Limb (tissue), 2 donors: ENCODE measurements around the gene SLC4A1AP.
A peak's percentile ranks its signal among the peaks of the same experiment; 100 is the strongest.
"Not testable (repeated sequence)": the region's sequence is repeated elsewhere in the genome, so short reads cannot be mapped to it uniquely, and the experiment has no call there.

Experiments used
- DNase-seq, 2 donors: peaks; one replicate each; pipeline ENCODE4 v3.0.0-alpha.2; 2016; ENCODE audit errors: extremely low spot score in 2 of 2

The SLC4A1AP gene

GRCh38 chr2:27651056-27651455, 12.6 kb upstream of the SLC4A1AP start:
- no peak for DNase-seq

GRCh38 chr2:27652341-27652740, 11.3 kb upstream of the SLC4A1AP start:
- no peak for DNase-seq

GRCh38 chr2:27652790-27653189, 10.9 kb upstream of the SLC4A1AP start:
- no peak for DNase-seq

DNA sequence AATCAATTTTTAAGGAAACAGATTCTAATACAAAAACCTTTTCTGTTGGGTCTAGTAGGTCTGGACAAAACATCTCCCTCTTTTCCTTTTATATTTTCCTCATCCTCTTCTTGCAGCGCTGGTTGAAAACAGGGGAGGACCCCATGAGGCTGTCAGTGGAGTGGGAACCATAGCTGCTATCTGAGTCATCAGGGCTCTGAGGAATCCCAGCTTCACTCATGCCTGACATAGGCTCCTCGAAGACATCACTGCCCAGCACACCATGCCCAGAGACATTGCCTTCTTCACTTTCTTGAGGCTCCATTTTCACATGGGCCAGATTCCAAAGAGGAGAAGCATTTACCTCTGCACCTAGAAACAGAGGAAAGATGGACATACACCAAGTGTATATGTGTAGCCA, 10.3 kb upstream of the SLC4A1AP start:
- no peak for DNase-seq

- no peak for DNase-seq
These were observed 8.3 kb upstream of the SLC4A1AP start for GRCh38 chr2:27655155-27655951.

- DNase-seq, result no peak
These were observed 2.3 kb upstream of the SLC4A1AP start for GRCh38 chr2:27661371-27661770.

- DNase-seq, result no peak
These were observed 475 bp downstream of the SLC4A1AP start for GRCh38 chr2:27664154-27664574.

- no peak for DNase-seq
These were observed 1.1 kb downstream of the SLC4A1AP start for GRCh38 chr2:27664622-27665363.

- no peak for DNase-seq
These were observed 3.8 kb downstream of the SLC4A1AP start for GRCh38 chr2:27667446-27667845.

GRCh38 chr2:27671235-27671634, 7.5 kb downstream of the SLC4A1AP start:
- DNase-seq, result no peak

DNA sequence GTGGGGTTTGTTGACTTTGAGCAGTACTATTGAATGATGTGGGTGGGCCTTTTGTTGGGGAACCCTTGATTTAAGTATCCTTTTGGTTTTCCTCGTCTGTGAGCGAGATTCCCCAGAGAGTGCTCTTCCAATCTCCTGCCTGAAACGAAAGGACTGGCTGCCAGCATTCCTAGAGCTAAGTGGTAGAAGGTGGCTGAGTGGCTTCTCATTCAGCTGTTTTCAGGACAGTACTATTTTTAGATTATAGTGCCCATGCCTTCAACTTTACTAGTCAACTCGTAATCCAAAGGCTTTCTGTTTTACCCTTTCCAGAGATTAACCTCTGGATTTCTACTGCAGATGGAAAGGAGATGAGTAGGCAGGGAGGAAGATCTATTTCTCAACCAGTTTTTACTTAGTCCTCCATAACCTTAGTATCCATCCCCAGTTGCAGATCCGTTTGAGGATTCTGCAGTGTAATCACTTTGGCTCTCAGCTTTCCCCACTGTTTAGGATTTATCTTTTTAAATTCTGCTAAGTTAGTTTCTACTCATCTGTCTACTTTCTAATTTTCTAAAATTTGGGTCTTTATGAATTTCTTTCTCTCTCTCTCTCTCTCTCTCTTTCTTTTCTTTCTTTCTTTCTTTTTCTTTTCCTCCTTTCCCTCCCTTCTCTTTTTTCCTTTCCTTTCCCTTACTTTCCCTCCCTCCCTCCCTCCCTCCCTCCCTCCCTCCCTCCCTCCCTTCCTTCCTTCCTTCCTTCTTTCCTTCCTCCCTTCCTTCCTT, 9.2 kb downstream of the SLC4A1AP start:
- no peak for DNase-seq

DNA sequence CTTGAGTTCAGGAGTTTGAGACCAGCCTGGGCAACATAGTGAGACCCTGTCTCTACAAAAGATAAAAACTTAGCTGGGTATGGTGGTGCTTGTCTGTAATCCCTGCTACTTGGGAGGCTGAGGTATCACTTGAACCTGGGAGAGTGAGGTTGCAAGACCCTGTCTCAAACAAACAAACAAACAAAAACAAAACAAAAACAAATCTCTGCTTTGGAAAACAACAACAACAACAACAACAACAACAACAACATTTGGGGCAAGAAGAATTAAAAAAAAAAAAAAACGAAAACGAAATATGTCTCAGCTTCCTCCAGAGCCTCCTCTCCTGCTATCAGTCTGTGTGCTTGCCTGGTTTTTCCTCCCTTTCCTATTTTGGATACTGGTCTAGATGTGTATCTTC, 16.9 kb downstream of the SLC4A1AP start:
- no peak for DNase-seq

DNA sequence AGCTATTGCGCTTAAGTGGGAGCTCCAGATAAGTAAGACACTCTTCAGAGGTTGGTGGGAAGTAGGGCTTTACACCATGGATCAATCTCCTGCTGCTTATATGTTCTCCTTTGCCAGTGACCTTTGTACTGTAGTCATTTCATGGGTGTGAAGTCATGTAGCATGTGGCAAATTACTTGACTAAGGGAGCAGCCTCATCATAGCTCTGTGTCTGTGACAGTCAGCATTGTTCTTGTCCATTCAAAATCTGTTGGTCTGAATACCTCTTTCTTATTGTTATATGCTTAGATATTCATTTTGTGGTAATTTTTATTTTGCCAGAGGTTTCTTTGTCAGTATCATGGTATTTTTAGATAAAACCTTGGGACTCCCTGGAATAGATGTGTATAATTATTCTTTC, 18.2 kb downstream of the SLC4A1AP start:
- no peak for DNase-seq

GRCh38 chr2:27682334-27682771, 18.7 kb downstream of the SLC4A1AP start:
- DNase-seq, result not testable (repeated sequence)

- DNase-seq, result peak; percentile 73 to 81
These were observed 19.8 kb downstream of the SLC4A1AP start for GRCh38 chr2:27683390-27684071.

DNA sequence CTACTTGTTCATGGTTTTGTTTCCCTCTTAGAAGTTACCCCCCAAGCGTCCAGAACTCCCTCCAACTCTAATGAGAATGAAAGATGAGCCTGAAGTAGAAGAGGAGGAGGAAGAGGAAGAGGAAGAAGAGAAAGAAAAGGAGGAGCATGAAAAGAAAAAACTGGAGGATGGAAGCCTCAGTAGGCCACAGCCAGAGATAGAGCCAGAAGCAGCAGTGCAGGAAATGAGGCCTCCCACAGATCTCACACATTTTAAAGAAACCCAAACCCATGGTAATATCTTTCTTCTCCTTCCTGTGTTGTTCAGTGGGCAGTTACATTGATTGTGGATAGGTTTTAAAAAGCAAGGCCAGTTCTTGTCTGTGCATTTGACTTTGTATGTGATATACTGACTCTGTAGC, 21.3 kb downstream of the SLC4A1AP start:
- not testable (repeated sequence) for DNase-seq

GRCh38 chr2:27685577-27685976, 21.9 kb downstream of the SLC4A1AP start:
- DNase-seq, result no peak

DNA sequence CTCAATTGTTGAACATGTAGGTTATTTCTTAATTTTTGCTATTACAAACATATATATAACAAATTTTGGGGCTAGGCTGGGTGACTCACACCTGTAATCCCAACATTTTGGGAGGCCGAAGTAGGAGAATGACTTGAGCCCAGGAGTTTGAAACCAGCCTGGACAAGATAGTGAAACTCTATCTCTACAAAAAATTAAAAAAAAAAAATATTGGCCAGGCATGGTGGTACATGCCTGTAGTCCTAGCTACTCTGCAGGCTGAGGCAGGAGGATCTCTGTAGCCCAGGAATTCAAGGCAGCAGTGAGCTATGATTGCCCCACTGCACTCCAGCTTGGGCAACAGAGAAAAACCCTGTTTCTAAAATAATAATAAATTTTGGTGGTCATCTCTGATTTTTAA, 23.5 kb downstream of the SLC4A1AP start:
- DNase-seq, result no peak

GRCh38 chr2:27689424-27689823, 25.7 kb downstream of the SLC4A1AP start:
- no peak for DNase-seq

GRCh38 chr2:27690052-27690451, 26.4 kb downstream of the SLC4A1AP start:
- DNase-seq, result no peak

DNA sequence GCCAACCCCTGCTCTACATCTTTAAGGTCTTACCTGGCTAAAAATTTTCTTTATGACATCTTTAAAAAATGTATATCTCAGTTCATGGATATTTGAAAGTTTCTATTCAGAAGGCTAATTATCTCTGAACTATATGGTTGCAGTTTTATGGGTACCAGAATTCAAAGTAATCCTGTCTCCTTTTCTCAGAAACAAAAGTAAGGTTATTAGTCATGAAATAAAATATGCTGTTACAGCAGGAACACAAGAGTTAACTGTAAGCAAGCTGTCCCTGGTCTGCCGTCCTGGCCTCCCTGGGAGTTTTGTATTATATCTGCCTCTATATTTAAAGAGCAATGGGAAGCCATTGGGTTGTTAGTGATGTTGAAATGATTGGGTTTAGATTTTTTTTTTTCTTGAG, 34.0 kb downstream of the SLC4A1AP start:
- DNase-seq, result no peak
